ENCODE data around the gene TMEM141.

The TMEM141 gene

DNA sequence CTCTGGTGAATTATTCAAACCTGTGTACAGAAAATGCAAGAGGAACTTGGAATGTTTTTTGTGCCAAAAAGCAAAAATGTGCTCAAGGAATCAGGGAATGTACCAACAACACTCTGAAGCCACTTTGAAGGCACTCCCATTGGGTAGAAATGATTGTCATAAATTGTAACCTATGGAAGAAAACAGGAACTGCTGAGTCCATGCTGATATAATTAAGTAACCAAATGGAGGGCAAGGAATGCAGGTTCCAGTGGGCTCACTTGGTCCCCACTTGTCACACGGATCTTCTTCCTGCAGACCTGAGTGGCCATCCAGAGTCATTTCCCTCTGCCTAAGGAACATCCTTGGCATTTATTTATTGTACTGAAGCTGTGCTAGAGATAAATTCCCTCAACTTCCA is 39.9 kb upstream of the TMEM141 start:
- no peaks in the 10 kb centered on the region for H3K4me1 ChIP-seq (ENCODE audit: insufficient read depth, low read length)
- H4K20me1 ChIP-seq (ENCODE audit: insufficient read depth, low read length) = no peaks in the 10 kb centered on the region
- H3K27me3 ChIP-seq (ENCODE audit: insufficient read depth, low read length, poor library complexity) = no peaks in the 10 kb centered on the region
- no peak overlapping the region for H3K4me2 ChIP-seq (ENCODE audit: insufficient read depth, low read length)
- DNase-seq (no peak), ATAC-seq (ENCODE audit: insufficient read depth, low read depth) (no peak)
- no peak overlapping the region for H2AFZ ChIP-seq (ENCODE audit: low read depth, low read length)
- no peaks in the 10 kb centered on the region for H3K36me3 ChIP-seq (ENCODE audit: insufficient read depth, low read length)
- H3K4me3 ChIP-seq (ENCODE audit: low read depth in 1 of 2, low read length in 2 of 2) = no peak overlapping the region
- TF ChIP-seq, protein P1, sequence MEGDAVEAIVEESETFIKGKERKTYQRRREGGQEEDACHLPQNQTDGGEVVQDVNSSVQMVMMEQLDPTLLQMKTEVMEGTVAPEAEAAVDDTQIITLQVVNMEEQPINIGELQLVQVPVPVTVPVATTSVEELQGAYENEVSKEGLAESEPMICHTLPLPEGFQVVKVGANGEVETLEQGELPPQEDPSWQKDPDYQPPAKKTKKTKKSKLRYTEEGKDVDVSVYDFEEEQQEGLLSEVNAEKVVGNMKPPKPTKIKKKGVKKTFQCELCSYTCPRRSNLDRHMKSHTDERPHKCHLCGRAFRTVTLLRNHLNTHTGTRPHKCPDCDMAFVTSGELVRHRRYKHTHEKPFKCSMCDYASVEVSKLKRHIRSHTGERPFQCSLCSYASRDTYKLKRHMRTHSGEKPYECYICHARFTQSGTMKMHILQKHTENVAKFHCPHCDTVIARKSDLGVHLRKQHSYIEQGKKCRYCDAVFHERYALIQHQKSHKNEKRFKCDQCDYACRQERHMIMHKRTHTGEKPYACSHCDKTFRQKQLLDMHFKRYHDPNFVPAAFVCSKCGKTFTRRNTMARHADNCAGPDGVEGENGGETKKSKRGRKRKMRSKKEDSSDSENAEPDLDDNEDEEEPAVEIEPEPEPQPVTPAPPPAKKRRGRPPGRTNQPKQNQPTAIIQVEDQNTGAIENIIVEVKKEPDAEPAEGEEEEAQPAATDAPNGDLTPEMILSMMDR (IDR thresholded peaks at IDR 0.05; ENCODE audit: borderline replicate concordance, extremely low read depth, low read length, poor library complexity, severe bottlenecking) = no peak
- no peak for TF ChIP-seq EZH2 (IDR thresholded peaks at IDR 0.05; ENCODE audit: borderline replicate concordance, low read depth, low read length, severe bottlenecking)
- H3K9me3 ChIP-seq (ENCODE audit: insufficient read depth, low read length, severe bottlenecking) = no peaks in the 10 kb centered on the region
- H3K9ac ChIP-seq (ENCODE audit: low read depth, low read length) = no peak overlapping the region
- H3K27ac ChIP-seq (ENCODE audit: low read length) = no peak overlapping the region
- H3K79me2 ChIP-seq (ENCODE audit: insufficient read depth, low read length) = no peaks in the 10 kb centered on the region

DNA sequence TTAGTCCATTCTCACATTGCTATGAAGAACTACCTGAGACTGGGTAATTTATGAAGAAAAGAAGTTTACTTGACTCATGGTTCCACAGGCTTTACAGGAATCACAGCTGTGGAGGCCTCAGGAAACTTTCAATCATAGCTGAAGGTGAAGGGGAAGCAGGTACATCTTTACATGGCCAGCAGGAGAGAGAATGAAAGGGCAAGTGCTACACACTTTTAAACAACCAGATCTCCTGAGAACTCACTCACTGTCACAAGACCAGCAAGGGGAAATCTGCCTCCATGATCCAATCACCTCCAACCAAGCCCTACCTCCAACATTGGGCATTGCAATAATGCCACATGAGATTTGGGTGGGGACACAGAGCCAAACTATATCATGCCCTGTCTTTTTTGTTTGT is 39.3 kb upstream of the TMEM141 start:
- no peak overlapping the region for H3K9ac ChIP-seq (ENCODE audit: low read depth, low read length)
- no peak overlapping the region for H3K27ac ChIP-seq (ENCODE audit: low read length)
- no peaks in the 10 kb centered on the region for H3K36me3 ChIP-seq (ENCODE audit: insufficient read depth, low read length)
- H3K4me1 ChIP-seq (ENCODE audit: insufficient read depth, low read length) = no peaks in the 10 kb centered on the region
- H3K4me3 ChIP-seq (ENCODE audit: low read depth in 1 of 2, low read length in 2 of 2) = no peak overlapping the region
- H3K27me3 ChIP-seq (ENCODE audit: insufficient read depth, low read length, poor library complexity) = no peaks in the 10 kb centered on the region
- no peak overlapping the region for H3K4me2 ChIP-seq (ENCODE audit: insufficient read depth, low read length)
- DNase-seq (no peak), ATAC-seq (ENCODE audit: insufficient read depth, low read depth) (no peak)
- TF ChIP-seq, protein P1 (IDR thresholded peaks at IDR 0.05; ENCODE audit: borderline replicate concordance, extremely low read depth, low read length, poor library complexity, severe bottlenecking) = no peak
- no peak for TF ChIP-seq EZH2 (IDR thresholded peaks at IDR 0.05; ENCODE audit: borderline replicate concordance, low read depth, low read length, severe bottlenecking)
- no peak overlapping the region for H2AFZ ChIP-seq (ENCODE audit: low read depth, low read length)
- H4K20me1 ChIP-seq (ENCODE audit: insufficient read depth, low read length) = no peaks in the 10 kb centered on the region
- H3K79me2 ChIP-seq (ENCODE audit: insufficient read depth, low read length) = no peaks in the 10 kb centered on the region
- H3K9me3 ChIP-seq (ENCODE audit: insufficient read depth, low read length, severe bottlenecking) = no peaks in the 10 kb centered on the region

- TF ChIP-seq EZH2 (IDR thresholded peaks at IDR 0.05; ENCODE audit: borderline replicate concordance, low read depth, low read length, severe bottlenecking) = no peak
- TF ChIP-seq, protein P1 (IDR thresholded peaks at IDR 0.05; ENCODE audit: borderline replicate concordance, extremely low read depth, low read length, poor library complexity, severe bottlenecking) = no peak
- no peaks in the 10 kb centered on the region for H3K79me2 ChIP-seq (ENCODE audit: insufficient read depth, low read length)
- H3K36me3 ChIP-seq (ENCODE audit: insufficient read depth, low read length) = no peaks in the 10 kb centered on the region
- H3K27me3 ChIP-seq (ENCODE audit: insufficient read depth, low read length, poor library complexity) = no peaks in the 10 kb centered on the region
- no peak overlapping the region for H2AFZ ChIP-seq (ENCODE audit: low read depth, low read length)
- no peak for ATAC-seq (ENCODE audit: insufficient read depth, low read depth)
- no peak overlapping the region for H3K4me3 ChIP-seq (ENCODE audit: low read depth in 1 of 2, low read length in 2 of 2)
- H3K27ac ChIP-seq (ENCODE audit: low read length) = no peak overlapping the region
- H4K20me1 ChIP-seq (ENCODE audit: insufficient read depth, low read length) = no peaks in the 10 kb centered on the region
- no peaks in the 10 kb centered on the region for H3K9me3 ChIP-seq (ENCODE audit: insufficient read depth, low read length, severe bottlenecking)
- no peak overlapping the region for H3K4me2 ChIP-seq (ENCODE audit: insufficient read depth, low read length)
- DNase-seq = no peak
- H3K9ac ChIP-seq (ENCODE audit: low read depth, low read length) = no peak overlapping the region
- H3K4me1 ChIP-seq (ENCODE audit: insufficient read depth, low read length) = no peaks in the 10 kb centered on the region
These were observed 37.6 kb upstream of the TMEM141 start for GRCh38 chr9:136753371-136754058.
